CD4-positive, CD25-positive, alpha-beta regulatory T cell (primary cell): Measurements from ENCODE around the gene KCTD1. TPM values are rescaled to one million over a fixed set of nuclear protein-coding genes. Genes with fewer than 3 reads are reported as not detected.

Experiments
- ATAC-seq, 2 donors: fragments of 150-1000 bp; cut with Tn5 transposase; one replicate each; pipeline ENCODE4 v1.10.0; 2021; ENCODE audit warnings: low read depth in 2 of 2, moderate number of reproducible peaks in 2 of 2, moderate library complexity in 1 of 2
- DNase-seq, 3 donors: peaks; one replicate each; pipeline versions ENCODE4 v3.0.0 to v3.0.0-alpha.2; 2012 to 2022; ENCODE audit warnings: mixed read lengths in 1 of 3
- H3K27ac ChIP-seq: one replicate; pipeline ENCODE4 v1.7.0; 2013; ENCODE audit warnings: mild to moderate bottlenecking, low read length; ENCODE audit not compliant: insufficient read depth, poor library complexity, severe bottlenecking
- H3K27me3 ChIP-seq: one replicate; pipeline ENCODE4 v1.7.0; 2013; ENCODE audit warnings: low read length; ENCODE audit not compliant: control insufficient read depth, insufficient read depth
- H3K36me3 ChIP-seq: one replicate; pipeline ENCODE4 v1.7.0; 2013; ENCODE audit warnings: mild to moderate bottlenecking, low read length, moderate library complexity; ENCODE audit not compliant: control insufficient read depth, insufficient read depth
- H3K4me1 ChIP-seq: 2 replicates; pipeline ENCODE4 v1.7.0; 2013; ENCODE audit warnings: mild to moderate bottlenecking, low read length; ENCODE audit not compliant: insufficient read depth, control insufficient read depth, poor library complexity, severe bottlenecking
- H3K4me3 ChIP-seq: one replicate; pipeline ENCODE4 v1.7.0; 2013; ENCODE audit warnings: low read depth, mild to moderate bottlenecking, low read length, moderate library complexity
- H3K9me3 ChIP-seq, 2 experiments: 1 replicate in 1 of 2; 2 replicates in 1 of 2; pipeline ENCODE4 v1.7.0; 2013; ENCODE audit warnings: low read length in 2 of 2, mild to moderate bottlenecking in 1 of 2, moderate library complexity in 1 of 2; ENCODE audit not compliant: control insufficient read depth in 2 of 2
- H3K27ac Mint-ChIP-seq, 3 donors: one replicate each; pipeline ENCODE4 v1.8.0; 2020 to 2022; ENCODE audit warnings: mild to moderate bottlenecking in 3 of 3, mixed read lengths in 3 of 3, moderate library complexity in 2 of 3
- H3K27me3 Mint-ChIP-seq: one replicate; pipeline ENCODE4 v1.8.0; 2022; ENCODE audit warnings: mild to moderate bottlenecking, mixed read lengths
- H3K36me3 Mint-ChIP-seq: one replicate; pipeline ENCODE4 v1.8.0; 2020; ENCODE audit warnings: mixed read lengths
- H3K4me1 Mint-ChIP-seq, 4 donors: one replicate each; pipeline ENCODE4 v1.8.0; 2020 to 2022; ENCODE audit warnings: mixed read lengths in 4 of 4, mild to moderate bottlenecking in 1 of 4
- H3K4me3 Mint-ChIP-seq, 4 donors: one replicate each; pipeline ENCODE4 v1.8.0; 2020 to 2022; ENCODE audit warnings: mild to moderate bottlenecking in 4 of 4, mixed read lengths in 4 of 4, moderate library complexity in 3 of 4
- H3K9me3 Mint-ChIP-seq, 7 donors: one replicate each; pipeline ENCODE4 v1.8.0; 2020 to 2022; ENCODE audit warnings: mixed read lengths in 7 of 7, mild to moderate bottlenecking in 3 of 7, moderate library complexity in 2 of 7
- polyA plus RNA-seq, 4 donors: library from polyadenylated mRNA; unstranded; fragments of 300-500 nt; fragmentation: Illumina TruSeq; gene quantifications; one replicate each; pipeline ENCODE4 v1.2.3, GENCODE V29; 2021
- total RNA-seq: library from RNA; stranded (reverse); gene quantifications from one replicate; pipeline ENCODE4 v1.2.3, GENCODE V29; 2022

The KCTD1 gene
- total and polyA plus RNA-seq, 5 donors from 2014 or later = 0.14 to 2.0 (median 0.26) TPM; not detected in 2

DNA sequence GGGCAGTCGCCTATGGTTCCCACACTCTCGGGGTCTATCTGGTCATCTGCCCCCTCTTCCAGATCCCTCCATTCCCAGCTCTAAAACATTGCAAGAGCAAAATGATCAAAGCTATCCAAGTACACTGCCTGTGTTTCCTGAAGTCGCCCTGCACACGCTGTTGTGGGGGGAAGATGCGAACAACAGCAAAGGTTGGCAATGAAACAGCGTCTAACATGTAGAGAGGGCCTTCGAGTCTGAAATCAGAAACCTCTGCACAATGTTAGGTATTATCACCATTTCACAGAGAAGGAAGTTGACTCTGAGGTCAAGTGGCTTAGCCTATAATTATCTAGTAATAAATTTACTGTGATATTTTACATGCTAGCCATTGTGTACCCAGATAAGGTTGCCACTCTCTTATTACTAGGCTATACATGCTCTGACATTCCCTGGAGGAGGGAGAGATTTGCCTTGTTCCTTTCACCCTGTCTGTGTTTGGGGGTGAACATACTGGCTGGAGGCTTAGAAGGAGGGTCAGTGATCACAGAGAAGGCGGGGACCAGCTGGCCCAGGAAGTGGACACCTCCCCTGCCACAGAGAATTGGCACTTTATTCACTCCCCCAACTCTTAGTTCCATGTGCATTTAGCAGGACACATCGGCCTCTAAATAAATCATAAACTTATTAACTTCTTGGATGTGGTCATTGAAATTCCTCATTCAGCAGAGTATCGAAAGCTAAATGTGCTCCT lies 36.8 kb downstream of the KCTD1 start:
- Mint-ChIP-seq H3K27ac (no peak overlapping the region), H3K9me3 (peaks cover 0 to 1% (median 0%) of the 10 kb centered on the region in 7 donors), H3K36me3 (no peaks in the 10 kb centered on the region), H3K27me3 (no peaks in the 10 kb centered on the region), H3K4me3 (no peak overlapping the region), H3K4me1 (no peaks in the 10 kb centered on the region)
- Histone ChIP-seq H3K4me3 (no peak overlapping the region), H3K36me3 (no peaks in the 10 kb centered on the region), H3K27me3 (no peaks in the 10 kb centered on the region), H3K27ac (no peak overlapping the region), H3K4me1 (no peaks in the 10 kb centered on the region), H3K9me3 (no peaks in the 10 kb centered on the region)
- ATAC-seq (no peak), DNase-seq (no peak)

DNA sequence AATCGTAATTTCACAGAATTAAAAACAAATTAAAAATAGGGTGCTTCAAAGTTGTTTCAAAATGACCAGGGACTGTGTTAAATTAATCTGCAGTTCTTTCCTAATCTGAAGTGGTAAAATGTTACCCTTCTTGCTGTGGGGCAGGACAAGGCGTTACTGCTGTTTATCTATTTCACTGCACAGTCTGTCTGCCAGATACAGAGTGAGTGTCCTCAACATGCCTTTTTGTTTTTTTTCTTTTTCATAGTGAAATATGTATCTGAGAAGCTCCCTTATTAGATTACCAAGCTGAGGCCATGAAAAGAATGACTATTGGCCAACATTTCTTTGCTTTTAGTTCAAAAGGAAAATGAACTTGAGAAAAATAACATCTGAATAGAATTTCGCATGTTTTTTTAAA lies 38.0 kb downstream of the KCTD1 start:
- H3K36me3 ChIP-seq = no peaks in the 10 kb centered on the region
- Mint-ChIP-seq H3K27me3 (no peaks in the 10 kb centered on the region), H3K27ac (no peak overlapping the region), H3K36me3 (no peaks in the 10 kb centered on the region), H3K4me1 (no peaks in the 10 kb centered on the region), H3K9me3 (peaks cover 0 to 1% (median 0%) of the 10 kb centered on the region in 7 donors), H3K4me3 (no peak overlapping the region)
- DNase-seq (no peak), ATAC-seq (no peak)
- no peaks in the 10 kb centered on the region for H3K4me1 ChIP-seq
- H3K9me3 ChIP-seq = no peaks in the 10 kb centered on the region
- no peak overlapping the region for H3K4me3 ChIP-seq
- no peaks in the 10 kb centered on the region for H3K27me3 ChIP-seq
- no peak overlapping the region for H3K27ac ChIP-seq

DNA sequence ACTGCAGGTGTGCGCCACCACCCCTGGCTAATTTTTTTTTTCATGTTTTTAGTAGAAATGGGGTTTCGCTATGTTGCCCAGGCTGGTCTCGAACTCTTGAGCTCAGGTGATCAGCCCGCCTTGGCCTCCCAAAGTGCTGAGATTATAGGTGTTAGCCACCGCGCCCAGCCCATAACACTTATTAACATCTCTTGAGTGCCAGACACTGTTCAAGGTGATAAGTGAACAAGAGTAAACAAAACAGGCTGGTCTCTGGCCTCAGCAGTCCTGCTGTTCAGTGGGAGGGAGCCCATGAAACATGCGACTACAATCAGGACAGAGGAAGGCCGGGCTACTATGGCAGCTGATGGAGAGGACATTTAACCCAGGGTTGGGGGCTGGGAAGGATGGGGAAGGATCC lies 42.3 kb downstream of the KCTD1 start:
- H3K4me1 ChIP-seq = no peaks in the 10 kb centered on the region
- H3K27ac ChIP-seq = no peak overlapping the region
- Mint-ChIP-seq H3K36me3 (no peaks in the 10 kb centered on the region), H3K4me3 (no peak overlapping the region), H3K4me1 (peaks cover 0 to 2% (median 0%) of the 10 kb centered on the region in 4 donors), H3K9me3 (peaks cover 0 to 2% (median 0%) of the 10 kb centered on the region in 7 donors), H3K27me3 (no peaks in the 10 kb centered on the region), H3K27ac (no peak overlapping the region)
- no peaks in the 10 kb centered on the region for H3K9me3 ChIP-seq
- DNase-seq (no peak), ATAC-seq (no peak)
- H3K27me3 ChIP-seq = no peaks in the 10 kb centered on the region
- H3K4me3 ChIP-seq = no peak overlapping the region
- no peaks in the 10 kb centered on the region for H3K36me3 ChIP-seq

DNA sequence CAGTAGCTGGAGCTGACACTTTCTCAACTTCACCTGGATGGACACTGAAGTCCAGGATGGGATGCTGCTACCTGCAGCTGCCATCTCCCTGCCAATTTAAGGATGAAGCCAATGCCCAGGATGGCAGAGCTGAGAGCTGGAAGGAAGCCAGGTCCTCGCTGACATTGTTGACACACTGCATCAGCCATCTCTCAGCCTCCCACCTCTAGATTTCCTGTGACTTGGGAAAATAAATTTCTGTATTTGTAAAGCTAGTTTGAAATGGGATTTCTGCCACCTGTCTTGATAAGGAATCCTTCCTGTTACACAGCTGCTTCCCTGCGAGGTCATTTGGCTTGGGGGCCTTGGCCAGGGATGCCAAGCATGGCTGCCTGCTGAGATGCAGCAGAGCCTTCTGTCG lies 43.5 kb downstream of the KCTD1 start:
- Mint-ChIP-seq H3K36me3 (no peaks in the 10 kb centered on the region), H3K27ac (no peak overlapping the region), H3K4me3 (no peak overlapping the region), H3K9me3 (peaks cover 0 to 2% (median 0%) of the 10 kb centered on the region in 7 donors), H3K4me1 (peaks cover 0 to 2% (median 0%) of the 10 kb centered on the region in 4 donors), H3K27me3 (no peaks in the 10 kb centered on the region)
- Histone ChIP-seq H3K9me3 (no peaks in the 10 kb centered on the region), H3K27me3 (no peaks in the 10 kb centered on the region), H3K27ac (no peak overlapping the region), H3K4me1 (no peaks in the 10 kb centered on the region), H3K36me3 (no peaks in the 10 kb centered on the region), H3K4me3 (no peak overlapping the region)
- ATAC-seq (no peak), DNase-seq (no peak)

DNA sequence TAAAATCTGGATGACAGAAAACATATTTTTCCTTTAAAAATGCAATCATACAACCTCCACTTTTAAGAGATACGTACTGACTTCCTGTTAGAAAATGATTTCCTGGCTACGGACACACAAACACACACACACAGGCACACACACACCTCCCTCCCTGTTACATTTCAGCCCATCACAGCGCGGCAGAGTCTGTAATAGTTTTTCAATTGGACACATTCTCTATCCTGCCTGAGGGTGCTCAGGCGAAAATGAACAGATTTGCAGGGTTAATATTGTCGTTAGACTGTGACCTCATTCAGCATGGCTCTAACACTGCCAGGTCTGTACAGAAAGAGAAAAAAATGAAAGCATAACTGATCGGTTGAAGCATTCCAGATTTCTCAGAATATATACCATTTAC lies 45.0 kb downstream of the KCTD1 start:
- H3K36me3 Mint-ChIP-seq = no peaks in the 10 kb centered on the region
- H3K9me3 Mint-ChIP-seq = peaks cover 0 to 3% (median 0%) of the 10 kb centered on the region in 7 donors
- no peaks in the 10 kb centered on the region for H3K27me3 Mint-ChIP-seq

DNA sequence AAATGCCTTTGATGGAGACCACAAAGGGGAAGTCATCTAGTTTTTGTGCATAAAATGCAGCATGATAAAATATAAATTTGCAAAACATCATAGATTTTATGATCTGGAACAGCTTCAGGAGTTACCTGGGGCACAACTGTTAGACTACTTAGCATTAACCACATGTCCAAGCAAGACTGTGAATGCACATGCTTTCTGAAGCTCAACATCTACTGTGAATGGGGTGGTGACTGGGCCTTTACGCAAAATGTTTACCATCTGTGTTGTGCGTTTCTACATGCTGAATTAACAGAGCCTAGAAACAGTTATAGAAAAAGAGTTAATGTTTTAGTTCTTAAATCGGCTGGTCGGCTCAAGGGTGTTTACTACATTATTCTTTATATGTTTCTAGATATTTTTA lies 45.5 kb downstream of the KCTD1 start:
- DNase-seq (no peak), ATAC-seq (no peak)
- no peaks in the 10 kb centered on the region for H3K9me3 ChIP-seq
- no peak overlapping the region for H3K4me3 ChIP-seq
- H3K36me3 ChIP-seq = no peaks in the 10 kb centered on the region
- no peaks in the 10 kb centered on the region for H3K27me3 ChIP-seq
- Mint-ChIP-seq H3K36me3 (no peaks in the 10 kb centered on the region), H3K9me3 (peaks cover 0 to 3% (median 0%) of the 10 kb centered on the region in 7 donors), H3K4me1 (peaks cover 0 to 2% (median 0%) of the 10 kb centered on the region in 4 donors), H3K27ac (no peak overlapping the region), H3K4me3 (no peak overlapping the region), H3K27me3 (no peaks in the 10 kb centered on the region)
- no peaks in the 10 kb centered on the region for H3K4me1 ChIP-seq
- no peak overlapping the region for H3K27ac ChIP-seq

More for the DNA sequence above, 45.0 kb downstream of the KCTD1 start:
- Histone ChIP-seq H3K27me3 (no peaks in the 10 kb centered on the region), H3K4me1 (no peaks in the 10 kb centered on the region), H3K4me3 (no peak overlapping the region), H3K36me3 (no peaks in the 10 kb centered on the region), H3K9me3 (no peaks in the 10 kb centered on the region), H3K27ac (no peak overlapping the region)
- Mint-ChIP-seq H3K4me3 (no peak overlapping the region), H3K4me1 (peaks cover 0 to 2% (median 0%) of the 10 kb centered on the region in 4 donors), H3K27ac (no peak overlapping the region)
- no peak for ATAC-seq
- no peak for DNase-seq

DNA sequence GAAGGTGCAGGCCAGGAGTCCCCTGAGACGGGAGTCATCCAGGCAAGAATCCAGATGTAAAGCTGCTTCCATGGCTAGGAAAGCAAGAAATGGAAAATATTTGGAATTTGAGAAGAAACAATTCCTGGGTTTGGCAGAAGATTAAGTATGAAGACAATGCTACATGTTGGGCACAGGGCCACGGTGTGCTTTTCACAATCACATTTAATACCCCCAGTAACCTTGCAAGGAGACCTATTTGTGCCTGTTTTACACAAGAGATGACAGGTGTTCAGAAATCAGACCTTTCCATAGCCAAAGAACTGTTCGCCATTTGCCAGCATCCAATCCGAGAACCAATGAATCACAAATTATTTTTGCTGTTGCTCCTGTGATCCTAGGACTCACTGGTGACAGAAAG lies 50.5 kb downstream of the KCTD1 start:
- Histone ChIP-seq H3K27me3 (no peaks in the 10 kb centered on the region), H3K27ac (no peak overlapping the region), H3K4me1 (no peaks in the 10 kb centered on the region), H3K4me3 (no peak overlapping the region), H3K36me3 (no peaks in the 10 kb centered on the region), H3K9me3 (no peaks in the 10 kb centered on the region)
- Mint-ChIP-seq H3K4me1 (no peaks in the 10 kb centered on the region), H3K36me3 (no peaks in the 10 kb centered on the region), H3K27me3 (no peaks in the 10 kb centered on the region), H3K4me3 (no peak overlapping the region), H3K9me3 (peaks cover 0 to 3% (median 0%) of the 10 kb centered on the region in 7 donors), H3K27ac (no peak overlapping the region)
- ATAC-seq (no peak), DNase-seq (no peak)

DNA sequence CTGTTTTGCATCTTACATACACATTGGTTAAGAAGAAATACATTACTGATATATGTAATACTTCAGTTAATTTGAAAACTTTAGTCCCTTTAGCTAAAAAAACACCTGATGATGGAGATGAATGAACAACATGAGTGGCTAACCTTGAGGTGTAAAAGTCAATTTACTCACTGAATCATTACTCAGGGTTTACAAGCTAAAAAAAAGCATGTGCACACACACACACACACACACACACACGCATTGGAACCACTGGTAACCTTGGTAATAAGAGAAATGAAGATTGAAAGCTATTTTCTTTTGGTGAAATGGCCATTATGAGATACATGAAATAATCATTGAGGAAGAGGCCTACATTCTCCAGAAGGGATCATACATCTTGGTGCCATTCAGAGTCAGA lies 51.8 kb downstream of the KCTD1 start:
- H3K27me3 Mint-ChIP-seq = no peaks in the 10 kb centered on the region
- Histone ChIP-seq H3K9me3 (no peaks in the 10 kb centered on the region), H3K4me1 (no peaks in the 10 kb centered on the region), H3K27ac (no peak overlapping the region), H3K4me3 (no peak overlapping the region), H3K27me3 (no peaks in the 10 kb centered on the region), H3K36me3 (no peaks in the 10 kb centered on the region)
- peaks cover 0 to 3% (median 0%) of the 10 kb centered on the region in 7 donors for H3K9me3 Mint-ChIP-seq
- no peak overlapping the region for H3K27ac Mint-ChIP-seq
- H3K4me1 Mint-ChIP-seq = no peaks in the 10 kb centered on the region
- no peak overlapping the region for H3K4me3 Mint-ChIP-seq
- DNase-seq (no peak), ATAC-seq (no peak)
- no peaks in the 10 kb centered on the region for H3K36me3 Mint-ChIP-seq
